Measurements from ENCODE around the gene REXO5.
"Not testable (repeated sequence)": the region's sequence is repeated elsewhere in the genome, so short reads cannot be mapped to it uniquely, and the experiment has no call there.

The REXO5 gene, protein sequence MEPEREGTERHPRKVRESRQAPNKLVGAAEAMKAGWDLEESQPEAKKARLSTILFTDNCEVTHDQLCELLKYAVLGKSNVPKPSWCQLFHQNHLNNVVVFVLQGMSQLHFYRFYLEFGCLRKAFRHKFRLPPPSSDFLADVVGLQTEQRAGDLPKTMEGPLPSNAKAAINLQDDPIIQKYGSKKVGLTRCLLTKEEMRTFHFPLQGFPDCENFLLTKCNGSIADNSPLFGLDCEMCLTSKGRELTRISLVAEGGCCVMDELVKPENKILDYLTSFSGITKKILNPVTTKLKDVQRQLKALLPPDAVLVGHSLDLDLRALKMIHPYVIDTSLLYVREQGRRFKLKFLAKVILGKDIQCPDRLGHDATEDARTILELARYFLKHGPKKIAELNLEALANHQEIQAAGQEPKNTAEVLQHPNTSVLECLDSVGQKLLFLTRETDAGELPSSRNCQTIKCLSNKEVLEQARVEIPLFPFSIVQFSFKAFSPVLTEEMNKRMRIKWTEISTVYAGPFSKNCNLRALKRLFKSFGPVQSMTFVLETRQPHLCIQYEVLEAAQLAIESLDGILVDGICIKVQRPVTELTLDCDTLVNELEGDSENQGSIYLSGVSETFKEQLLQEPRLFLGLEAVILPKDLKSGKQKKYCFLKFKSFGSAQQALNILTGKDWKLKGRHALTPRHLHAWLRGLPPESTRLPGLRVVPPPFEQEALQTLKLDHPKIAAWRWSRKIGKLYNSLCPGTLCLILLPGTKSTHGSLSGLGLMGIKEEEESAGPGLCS

DNA sequence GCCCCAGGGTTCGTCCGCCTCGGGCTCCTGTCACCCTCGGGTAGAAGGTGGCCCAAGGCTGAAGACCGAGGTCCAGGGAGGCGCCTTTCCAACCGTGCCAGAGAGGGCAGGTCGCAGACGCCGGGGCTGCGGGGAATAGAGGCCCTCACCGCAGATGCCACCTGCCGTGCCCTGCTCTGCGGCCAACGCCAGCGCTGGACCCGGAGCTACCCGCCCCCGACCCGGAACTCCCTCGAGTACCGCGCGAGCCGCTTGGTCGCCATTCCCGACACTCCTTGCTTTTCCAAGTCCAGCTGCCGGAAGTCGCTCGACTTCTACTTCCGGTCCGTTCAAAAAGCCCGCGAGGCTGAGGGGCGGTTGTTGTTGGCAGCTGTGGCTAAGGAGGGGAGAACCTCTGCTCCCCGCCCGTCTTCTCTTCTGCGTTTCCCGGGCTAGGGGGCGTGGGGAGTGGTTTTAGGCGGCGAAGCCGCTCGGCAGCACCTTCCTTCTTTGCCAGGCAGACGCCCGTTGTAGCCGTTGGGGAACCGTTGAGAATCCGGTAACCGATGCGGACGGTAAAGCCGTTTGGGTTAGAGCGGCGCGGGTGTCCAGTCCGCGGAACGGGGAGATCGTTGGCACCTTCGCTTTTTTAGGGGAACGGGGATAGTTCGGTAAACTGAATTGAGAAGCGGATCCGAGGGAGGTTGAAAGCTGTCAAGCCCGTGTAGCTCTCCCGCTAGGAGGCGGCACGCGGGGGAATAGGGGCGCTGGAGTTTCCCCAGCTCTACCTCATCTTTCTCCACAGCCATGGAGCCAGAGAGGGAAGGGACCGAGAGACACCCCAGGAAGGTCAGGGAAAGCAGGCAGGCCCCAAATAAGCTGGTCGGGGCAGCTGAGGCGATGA, at the start of gene REXO5, which contains the start of gene ERI2:
Gene REXO5, plus strand, starts transcription at position 360 of the 883 bp plus-strand sequence. Its CDS starts 427 bp downstream, at position 787.
Gene ERI2, minus strand, starts transcription at position 305 of the 883 bp plus-strand sequence. Its CDS starts 42 bp downstream, at position 263.
- peak; percentile 65 to 69 for DNase-seq

DNA sequence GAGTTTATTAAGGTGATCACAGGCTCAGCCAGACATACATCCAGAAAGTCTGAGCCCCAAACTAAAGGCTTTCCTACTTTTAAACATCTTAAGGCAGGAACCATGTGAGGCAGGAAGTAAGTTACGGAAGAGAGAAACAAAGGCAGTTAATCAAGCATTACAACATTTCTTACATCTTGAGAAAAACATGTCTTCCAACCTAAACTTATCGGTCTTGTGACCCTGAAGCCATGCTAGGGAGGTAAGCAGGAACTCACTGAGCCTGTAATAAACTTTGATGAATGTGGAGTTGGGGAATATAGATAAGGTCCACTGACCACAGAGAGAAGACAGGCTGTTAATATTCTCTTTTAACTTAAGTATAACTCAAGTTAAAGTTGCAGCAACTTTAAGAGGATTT, 46.0 kb upstream of the REXO5 start:
- DNase-seq: no peak

DNA sequence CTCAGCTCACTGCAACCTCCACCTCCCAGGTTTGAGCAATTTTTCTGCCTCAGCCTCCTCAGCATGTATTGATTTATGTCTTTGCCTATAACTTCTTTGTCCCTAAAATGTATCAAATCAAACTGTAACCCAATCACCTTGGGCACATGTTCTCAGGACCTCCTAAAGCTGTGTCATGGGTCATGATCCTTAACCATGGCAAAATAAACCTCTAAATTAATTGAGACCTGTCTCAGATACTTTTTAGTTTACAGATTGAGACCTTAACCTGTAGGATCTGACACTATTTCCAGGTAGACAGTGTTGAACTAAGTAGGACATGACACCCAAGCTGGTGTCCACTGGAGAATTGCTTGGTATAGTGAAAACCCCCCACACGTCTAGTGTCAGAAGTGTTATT, 45.2 kb upstream of the REXO5 start:
- no peak for DNase-seq

DNA sequence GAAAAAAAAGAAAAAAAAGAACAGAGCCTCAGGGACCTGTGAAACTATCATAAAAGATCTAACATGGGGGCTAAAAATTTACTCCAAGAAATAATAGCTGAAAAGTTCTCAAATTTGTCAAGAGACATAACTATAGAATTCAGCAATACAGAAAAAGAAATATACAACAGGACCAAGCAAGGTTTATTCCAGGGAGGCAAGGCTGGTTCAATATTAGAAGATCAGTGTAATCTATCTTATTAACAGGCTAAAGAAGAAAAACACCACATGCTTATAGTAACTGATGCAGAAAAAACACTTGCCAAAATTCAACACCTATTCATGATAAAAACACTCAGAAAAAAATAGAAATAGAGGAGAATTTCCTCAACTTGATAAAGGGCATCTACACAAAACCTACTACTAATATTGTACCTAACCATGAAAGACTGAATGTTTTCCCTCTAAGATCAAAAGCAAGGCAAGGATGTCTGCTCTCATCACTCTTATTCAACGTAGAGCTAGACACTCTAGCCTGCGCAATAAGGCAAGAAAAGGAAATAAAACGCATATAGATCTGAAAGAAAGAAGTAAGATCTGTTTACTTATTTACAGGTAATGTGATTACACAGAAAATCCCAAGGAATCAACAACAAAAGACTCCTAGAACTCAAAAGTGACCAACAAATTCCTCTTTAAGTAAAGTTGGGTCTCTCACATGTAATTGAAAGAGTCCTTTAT, 43.8 kb upstream of the REXO5 start:
- DNase-seq: no peak

DNA sequence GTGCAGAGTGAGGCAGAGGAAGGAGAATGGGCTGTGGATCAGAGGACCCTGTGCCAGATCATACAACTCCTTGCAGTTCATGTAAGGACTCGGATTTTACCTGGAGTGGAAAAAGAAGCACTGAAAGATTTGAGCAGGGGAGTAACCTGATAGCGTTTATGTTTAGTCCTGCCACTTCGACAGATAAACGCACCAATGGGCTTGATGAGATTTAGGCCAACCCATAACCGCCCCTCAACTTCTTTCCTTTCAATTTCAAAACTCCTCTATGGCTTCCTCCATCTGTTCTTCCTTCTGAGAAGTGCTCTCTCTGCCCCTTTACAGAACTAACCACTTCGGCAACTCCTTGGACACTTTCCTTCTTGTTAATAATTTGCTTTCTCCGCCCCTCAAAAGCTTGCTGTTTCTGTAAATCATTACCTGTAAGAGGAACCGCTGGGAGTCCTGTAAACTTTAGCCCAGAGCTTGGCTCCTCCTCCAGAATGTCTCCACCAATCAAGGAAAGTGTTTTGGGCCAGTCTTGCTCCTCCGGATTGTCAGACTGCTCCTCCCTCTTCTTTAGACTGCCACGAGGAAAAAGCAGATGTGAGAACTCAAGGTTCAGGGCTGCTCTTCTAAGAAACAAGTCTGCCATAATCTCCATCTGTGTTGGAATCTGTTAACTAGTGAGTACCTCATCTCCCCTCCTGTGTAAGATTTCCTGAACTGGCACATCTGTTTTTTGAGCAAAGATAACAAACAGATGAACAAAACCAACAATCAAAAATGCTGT, 42.7 kb upstream of the REXO5 start, which contains the start of gene ACSM3:
Gene ACSM3, plus strand, starts transcription at position 554 of the 772 bp plus-strand sequence. CDS start 6,021 bp downstream, outside the sequence.
- DNase-seq: peak; percentile 17 to 68

DNA sequence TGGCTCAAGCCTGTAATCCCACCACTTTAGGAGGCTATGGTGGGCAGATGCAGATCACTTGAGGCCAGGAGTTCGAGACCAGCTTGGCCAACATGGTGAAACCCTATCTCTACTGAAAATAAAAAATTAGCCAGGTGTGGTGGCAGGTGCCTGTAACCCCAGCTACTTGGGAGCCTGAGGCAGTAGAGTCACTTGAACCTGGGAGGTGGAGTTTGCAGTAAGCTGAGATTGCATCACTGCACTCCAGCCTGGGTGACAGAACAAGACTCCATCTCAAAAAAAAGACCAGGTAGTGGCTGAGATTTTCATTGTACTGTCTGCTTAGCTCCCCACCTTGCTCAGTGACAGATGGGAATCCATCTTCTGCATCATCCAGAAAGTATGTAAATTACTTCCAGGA, 41.9 kb upstream of the REXO5 start:
- not testable (repeated sequence) for DNase-seq

DNA sequence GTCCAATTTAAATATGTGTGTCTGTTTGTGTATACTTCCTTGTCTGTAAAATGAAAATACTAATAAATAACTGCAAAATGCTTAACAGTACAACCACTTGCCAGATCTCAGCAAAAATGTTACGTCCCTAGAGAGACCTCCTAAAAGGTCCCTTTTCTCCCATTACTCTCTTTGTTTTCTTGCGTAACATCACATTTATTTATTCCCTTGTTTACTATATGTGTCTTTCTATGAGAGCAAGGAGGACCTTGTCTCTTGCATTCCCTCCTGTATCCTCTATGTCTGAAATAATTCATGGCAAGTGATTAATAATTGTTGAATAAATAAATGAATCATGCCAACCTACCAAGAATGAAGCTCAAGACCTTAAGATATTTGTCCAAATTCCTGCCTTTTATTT, 40.6 kb upstream of the REXO5 start:
- no peak for DNase-seq

DNA sequence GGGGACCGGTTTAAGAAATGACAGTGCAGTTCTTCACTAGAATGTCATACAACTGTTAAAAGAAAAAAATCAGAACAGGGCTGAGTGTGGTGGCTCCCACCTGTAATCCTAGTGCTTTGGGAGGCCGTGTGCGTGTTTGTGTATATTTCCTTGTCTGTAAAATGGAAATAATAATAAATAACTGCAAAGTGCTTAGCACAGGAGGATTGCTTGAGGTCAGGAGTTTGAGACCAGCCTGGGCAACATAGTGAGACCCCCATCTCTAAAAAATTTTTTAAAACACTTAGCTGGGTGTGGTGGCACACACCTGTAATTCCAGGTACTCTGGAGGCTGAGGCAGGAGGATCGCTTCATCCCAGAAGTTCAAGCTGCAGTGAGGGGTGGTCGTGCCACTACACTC, 40.0 kb upstream of the REXO5 start:
- no peak for DNase-seq

DNA sequence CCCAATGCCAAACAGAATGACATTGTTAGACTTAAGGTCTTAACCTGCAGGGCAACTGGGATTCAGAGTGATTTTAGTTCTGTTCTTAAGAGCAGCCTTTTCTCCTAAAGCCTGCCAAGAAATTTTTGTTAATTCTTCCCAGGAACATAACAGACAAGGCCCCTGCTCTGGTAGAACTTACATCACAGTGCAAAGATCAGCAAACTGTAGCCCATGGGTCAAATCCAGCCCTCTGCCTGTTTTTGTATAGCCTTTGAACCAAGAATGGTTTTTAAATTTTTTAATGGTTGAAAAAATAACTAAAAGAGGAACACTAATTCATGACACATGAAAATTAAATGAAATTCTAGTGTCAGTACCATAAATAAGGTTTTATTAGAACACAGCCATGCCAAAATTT, 38.8 kb upstream of the REXO5 start:
- no peak for DNase-seq

DNA sequence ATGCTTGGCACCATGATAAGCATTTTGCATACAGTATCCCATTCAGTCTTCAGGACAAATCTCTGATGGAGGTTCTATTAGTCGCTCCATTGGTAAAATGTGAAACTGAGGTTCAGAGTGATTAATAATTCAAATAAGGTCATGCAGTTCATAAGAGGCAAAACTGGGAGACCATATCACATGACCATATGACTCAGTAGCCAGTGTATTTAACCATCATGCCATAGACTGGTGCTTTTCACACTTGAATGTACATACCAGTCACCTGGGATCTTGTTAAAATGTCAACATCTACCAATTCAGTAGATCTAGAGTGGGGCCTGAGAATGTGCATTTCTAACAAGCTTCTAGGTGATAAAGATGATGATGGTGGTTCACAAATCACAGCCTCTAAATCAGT, 38.2 kb upstream of the REXO5 start:
- no peak for DNase-seq

DNA sequence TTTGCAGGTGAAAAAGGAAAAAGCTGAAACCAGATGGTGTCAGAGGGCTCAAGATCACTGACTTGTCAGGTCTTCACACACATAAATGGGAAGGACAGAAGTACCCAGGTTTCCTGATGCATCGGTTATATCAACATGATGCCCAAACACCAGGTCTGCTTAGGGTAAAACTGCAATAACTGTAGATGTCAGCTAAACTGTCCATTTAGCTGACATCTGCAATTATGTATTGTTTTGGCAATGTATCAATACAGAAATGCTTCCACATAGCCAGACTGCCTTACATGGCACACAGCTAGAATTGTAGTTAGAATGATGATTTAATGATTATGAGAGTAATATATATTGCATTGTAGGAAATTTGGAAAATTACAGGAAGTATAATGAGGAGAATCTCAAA, 37.5 kb upstream of the REXO5 start:
- DNase-seq: no peak

DNA sequence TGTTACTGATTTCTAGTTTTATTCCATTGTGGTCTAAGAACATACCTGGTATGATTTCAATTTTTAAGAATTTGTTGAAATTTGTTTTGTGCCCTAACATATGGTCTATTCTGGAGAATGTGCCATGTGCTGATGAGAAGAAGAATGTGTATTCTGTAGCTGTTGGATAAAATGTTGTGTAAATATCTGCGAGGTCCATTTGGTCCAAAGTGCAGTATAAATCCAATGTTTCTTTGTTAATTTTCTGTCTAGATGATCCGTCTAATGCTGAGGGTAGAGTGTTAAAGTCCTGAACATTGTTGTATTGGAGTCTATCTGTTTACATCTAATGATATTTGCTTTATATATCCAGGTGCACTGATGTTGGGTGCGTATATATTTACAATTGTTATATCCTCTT, 32.6 kb upstream of the REXO5 start:
- DNase-seq: no peak

DNA sequence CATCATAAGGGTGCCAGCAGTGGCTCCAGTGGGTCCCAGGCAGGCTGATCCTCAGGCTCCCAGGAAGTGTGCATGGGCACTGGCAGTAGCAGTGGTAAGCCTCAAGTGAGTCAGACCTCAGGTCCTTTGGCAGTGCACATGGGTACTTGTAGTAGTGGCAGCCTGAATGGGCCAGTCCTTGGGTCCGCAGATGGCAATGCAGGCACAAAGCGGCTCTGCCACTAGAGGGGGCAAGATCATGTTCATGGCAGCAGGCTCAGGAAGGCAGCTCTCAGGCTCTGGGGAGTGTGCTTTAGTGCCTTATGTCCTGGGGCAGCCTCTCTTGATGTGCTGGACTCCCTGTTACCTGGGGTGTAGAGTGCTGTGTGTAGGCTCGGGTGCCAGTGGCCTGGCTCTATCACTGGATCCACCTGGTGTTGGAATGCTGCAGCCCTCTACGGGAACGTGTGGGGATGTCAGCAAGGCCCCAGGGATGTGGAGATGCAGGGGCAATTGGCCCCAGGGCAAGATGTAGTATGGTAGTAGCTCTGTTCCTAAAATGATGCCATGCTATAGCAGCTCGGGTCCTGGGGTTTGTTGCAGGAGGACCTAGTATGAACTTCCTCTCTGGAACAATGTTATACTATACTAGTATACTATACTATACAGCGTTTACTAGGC, 31.5 kb upstream of the REXO5 start:
- DNase-seq: peak; percentile 32 to 51

DNA sequence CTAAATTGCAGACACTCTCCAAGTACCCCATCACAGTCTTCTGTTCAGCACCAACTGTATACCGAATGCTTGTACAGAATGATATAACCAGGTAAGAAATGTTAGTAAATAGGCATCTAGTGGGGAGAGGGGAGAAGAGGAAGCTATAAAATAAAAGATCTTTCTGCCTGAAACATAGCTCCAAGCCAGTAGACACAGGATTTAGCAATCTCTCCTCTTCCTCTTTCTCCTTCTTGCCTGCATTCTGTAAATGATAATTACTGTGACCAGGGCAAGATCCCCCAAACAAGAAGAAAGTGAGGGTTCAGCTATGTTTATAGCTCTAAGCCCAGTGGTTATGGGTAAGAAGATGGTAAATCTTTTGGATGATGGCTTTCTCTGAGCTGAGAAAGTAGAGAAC, 24.6 kb upstream of the REXO5 start:
- DNase-seq: no peak

DNA sequence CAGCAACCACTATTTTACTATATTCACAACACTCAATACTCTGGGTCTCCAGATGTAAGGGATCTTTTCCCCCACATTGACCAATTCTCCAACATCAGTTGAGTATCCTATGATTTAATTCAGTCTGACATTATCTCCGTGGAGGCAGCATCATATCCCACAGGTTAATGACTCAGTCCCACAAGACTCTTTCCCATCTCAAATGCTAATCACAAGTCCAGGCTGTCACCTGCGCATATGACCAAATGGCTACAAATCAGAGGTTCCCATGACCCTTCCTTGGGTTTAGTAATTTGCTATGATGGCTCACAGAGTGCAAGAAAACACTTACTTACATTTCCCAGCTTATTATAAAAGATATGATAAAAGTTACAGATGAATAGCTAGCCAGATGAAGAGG, 23.9 kb upstream of the REXO5 start:
- no peak for DNase-seq

DNA sequence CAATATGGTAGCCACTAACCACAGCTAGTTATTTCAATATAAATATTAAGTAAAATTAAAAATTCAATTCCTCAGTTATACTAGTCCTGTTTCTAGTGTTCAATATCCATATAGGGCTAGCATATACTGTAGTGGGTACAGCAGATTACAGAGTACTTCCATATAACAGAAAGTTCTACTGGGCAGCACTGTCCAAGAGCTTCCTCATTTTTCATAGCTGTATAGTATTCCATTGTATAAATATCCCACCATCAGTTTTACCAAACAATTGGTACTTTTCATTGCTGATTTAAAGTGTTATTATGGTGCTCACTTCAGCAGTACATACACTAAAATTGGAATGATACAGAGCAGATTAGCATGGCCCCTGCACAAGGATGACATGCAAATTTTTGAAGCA, 22.1 kb upstream of the REXO5 start:
- DNase-seq: no peak

DNA sequence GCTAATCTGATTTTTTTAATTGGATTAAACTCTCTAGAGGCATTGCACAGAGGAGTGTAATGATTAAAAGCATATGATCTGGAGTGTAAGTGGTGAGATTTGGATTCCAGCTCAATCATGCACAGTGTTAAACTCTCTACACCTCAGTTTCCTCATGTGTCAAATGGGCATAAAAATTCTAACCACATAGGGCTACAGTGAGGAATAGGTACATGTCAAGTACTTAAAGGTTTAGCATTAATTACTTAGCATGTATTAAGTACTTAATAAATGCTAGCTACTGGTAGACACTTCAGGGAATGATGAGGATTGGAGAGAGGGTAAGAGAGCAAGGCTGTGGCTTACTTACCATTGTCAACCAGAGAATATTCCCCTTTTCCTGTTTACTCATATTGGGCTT, 17.2 kb upstream of the REXO5 start:
- DNase-seq: no peak

DNA sequence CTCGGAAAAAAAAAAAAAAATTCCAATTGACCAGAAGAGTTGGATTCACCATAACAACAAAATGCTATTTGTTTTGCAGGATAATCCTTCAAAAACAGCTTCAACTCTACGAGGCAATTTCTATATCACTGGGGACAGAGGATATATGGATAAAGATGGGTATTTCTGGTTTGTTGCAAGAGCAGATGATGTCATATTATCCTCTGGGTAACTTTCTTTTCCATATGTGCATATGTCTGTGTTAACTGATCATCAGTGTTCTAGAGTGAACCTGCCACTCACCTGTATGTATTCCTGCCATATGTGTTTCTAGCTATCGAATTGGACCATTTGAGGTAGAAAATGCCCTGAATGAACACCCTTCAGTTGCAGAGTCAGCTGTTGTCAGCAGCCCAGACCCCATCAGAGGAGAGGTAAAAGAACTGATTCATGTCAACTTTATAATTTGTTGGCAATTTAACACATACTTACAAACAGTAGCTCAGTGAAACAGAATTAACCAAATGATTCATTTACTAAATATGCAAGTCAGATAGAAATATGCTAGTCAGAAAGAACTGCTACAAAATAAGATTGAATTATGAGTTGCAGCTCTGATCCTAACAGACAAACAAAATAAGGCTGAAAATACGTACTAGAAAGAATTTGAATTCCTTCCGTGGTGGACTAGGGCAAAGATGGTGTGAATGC, 14.3 kb upstream of the REXO5 start:
- no peak for DNase-seq

DNA sequence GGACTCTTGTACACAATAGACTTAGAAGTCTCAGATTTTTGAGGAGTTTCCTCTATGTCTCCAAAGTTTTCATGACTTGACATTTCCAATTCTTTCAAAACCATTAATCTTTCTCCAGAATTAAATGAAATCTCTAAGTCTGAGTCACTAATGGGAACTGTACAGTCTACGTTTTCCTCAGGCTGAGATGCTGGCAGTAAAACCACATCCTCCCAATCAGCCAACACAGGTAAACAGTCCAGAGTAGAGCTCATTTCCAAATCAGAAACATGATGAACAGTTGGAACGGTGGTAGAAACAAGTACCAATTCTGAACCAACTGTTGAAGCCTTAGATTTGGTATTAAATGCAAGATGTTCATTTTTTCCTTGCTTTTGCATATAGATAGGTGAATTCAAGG, 8.0 kb upstream of the REXO5 start:
- DNase-seq: no peak

DNA sequence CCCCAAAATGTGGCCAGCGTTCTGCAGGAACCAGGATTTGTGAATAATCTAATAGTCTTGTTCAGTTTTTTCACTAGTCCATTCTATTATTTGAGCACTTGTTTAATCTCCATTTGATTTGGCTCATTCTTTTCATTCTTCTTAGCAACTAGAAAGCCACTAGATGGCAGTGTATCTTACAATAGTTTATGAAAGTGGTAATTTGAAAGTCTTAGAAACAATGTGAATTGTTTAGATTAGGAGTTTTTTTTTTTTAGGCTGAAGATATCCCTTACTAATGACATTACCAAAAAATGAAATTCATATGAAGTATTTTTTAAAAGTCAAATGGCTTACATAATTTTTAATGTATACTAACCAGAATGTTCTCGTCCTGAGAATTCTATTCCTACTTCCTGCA, 6.7 kb upstream of the REXO5 start:
- DNase-seq: no peak
